HUDEP-2 (cell line): ENCODE data around the gene LHX5.
"Not testable (repeated sequence)": the region's sequence is repeated elsewhere in the genome, so short reads cannot be mapped to it uniquely, and the experiment has no call there.

Source experiments
- DNase-seq, 76 experiments: peaks; one replicate each; lab custom pipeline; 2025; ENCODE audit not compliant: unreplicated experiment in 76 of 76; lab: John Stamatoyannopoulos, UW

Gene LHX5

GRCh38 chr12:113471619-113472171, at the start of gene LHX5:
Gene LHX5 (minus strand): TSS chr12:113471871. CDS start chr12:113471498, 373 bp downstream.
- DNase-seq: no peak

- no peak for DNase-seq
Observed at GRCh38 chr12:113519464-113520307, 48.0 kb upstream of the LHX5 start.

DNA sequence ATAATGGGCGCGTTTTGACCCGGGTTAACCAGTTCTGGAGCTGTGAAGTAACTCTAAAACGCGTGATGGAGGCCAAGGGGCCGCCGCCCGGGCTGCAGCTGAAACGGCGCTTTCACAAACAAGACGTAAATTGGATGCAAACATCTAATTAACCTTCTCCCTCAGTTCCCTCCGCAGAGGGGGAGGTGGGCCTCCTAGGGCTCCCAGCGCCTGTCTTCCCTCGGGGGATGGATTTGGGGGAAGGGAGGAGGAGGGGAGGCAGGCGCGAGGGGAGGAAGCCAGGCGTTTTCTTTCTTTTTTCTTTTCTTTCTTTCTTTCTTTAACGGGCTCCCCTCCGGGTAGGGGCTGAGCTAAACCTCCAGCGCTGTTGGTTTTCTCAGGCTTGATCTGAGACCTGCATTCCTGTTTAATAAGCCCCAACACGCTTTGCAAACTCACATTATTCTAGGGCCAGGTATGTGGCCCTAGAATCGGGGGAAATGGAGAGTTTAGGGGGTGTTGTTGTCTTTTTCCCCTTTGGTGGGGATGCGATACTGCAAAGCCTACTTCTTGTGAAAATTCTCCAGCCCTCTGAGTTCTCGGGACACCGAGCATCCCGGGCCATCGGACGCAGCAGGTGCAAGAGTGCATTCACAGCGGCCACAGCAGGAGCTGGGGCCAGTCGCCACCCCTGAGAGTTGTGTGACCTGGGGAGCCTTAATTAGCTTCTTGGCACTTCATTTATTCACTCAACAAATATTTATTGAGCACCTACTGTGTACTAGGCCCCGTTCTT, 43.6 kb upstream of the LHX5 start:
- no peak for DNase-seq

DNA sequence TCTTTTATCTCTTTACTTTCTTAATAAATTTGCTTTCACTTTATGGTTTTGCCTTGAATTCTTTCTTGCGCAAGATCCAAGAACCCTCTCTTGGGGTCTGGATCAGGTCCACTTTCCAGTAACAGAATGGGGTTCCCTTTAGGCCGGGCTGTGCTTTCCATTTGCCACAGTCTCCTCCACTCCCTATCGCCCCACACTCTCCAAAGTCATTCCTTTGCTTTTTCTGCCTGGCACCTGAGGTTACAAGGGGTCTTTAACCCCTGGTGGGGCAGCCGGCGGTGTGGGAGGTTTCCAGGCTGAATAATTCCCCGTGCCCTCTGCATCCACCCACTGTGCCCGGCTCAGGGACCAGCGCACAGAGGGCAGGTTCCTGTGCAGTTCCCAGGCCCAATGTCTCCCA, 42.9 kb upstream of the LHX5 start:
- DNase-seq: no peak

DNA sequence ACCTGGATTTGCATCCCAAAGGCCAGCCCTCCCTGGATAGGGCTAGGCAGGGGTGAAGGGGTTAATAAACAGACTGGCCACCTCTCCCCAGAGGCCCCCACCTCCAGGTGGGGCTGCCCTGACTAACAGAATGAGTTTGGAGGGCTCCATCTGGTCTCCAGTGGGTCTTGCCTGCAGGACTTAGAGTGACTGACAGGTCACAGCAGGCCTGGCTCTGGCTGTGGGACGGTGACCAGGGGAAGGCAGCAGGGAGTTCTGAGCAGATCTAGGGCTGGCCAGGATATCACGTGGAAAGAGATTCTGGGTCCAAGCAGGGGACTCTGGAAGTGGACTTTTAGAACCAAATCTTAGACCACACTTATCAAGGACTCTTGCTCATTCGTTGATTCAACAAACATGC, 40.9 kb upstream of the LHX5 start:
- DNase-seq: no peak

DNA sequence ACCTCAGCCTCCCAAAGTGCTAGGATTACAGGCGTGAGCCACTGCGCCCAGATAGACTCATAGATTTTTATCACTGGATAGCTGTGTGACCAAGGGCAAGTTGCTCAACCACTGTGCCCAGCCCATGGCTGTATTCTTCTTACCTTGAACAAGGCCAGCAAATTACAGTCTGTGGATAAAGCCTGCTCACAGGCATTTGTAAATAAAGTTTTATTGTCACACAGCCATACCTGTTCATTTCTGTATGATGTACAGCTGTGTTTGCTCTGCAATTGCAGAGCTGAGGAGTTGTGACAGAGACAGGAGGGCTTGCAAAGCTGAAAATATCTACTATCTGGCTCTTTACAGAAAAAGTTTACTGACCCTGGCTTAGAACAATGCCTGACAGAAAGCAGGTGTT, 35.2 kb upstream of the LHX5 start:
- DNase-seq: no peak

DNA sequence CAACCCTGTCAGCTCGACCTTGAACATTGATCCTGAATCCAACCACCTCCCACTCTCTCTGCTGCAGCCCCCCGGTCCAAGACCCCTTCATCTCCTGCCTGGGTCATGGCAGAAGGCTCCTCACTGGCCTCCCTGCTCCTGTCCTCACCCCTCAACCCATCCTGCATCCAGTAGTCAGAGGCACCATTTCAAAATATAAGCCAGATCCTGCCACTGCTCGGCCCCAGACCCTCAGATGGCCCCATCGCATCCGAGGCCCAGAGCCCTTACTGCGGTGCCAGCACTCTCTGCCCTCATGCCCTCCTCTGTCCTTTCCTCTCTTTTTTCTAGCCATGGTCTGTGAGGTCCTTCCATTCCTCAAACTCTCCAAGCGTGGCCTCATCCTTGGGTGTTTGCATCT, 34.3 kb upstream of the LHX5 start:
- no peak for DNase-seq

GRCh38 chr12:113504917-113505316, 33.2 kb upstream of the LHX5 start:
- no peak for DNase-seq

- no peak for DNase-seq
Observed at GRCh38 chr12:113500782-113501311, 29.2 kb upstream of the LHX5 start.

GRCh38 chr12:113500306-113500675, 28.6 kb upstream of the LHX5 start:
- no peak for DNase-seq

DNA sequence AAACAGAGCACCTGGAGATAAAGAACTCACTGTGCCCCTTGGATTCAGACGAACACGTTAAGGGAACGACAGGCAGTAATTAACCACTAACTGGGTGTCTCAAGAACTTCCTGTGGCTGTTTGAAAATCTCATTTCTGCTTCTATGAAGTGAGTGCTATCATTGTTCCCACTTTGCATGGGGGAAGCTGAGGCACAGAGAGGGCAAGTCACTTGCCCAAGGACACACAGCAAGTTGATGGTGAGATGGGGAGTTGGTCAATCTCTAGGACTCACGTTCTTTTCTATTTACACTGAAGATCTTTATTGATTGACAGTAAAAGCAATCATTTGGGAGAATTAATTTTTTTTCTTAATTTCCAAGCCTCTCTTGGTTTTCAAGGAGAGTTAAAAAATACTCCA, 26.8 kb upstream of the LHX5 start:
- no peak for DNase-seq

DNA sequence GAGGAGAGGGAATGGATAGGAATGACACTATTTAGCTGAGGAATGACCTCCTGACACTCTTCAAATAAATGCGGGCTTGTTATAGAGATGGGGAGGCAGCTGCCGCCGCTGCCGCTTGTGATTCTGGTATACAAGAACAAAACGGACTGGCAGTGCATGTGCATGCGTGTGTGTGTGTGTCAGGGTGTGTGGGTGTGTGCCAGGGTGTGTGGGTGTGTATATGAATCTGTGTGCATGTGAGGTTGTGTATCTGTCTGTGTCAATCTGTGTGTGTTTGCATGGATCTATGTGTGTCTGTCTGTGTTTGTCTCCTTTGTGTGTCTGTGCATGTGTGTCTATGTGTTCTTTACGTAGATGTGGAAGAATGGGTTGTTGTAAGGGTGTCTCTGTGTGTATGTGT, 26.0 kb upstream of the LHX5 start:
- DNase-seq: no peak

GRCh38 chr12:113495941-113496340, 24.3 kb upstream of the LHX5 start:
- DNase-seq: not testable (repeated sequence)

GRCh38 chr12:113488322-113488721, 16.7 kb upstream of the LHX5 start:
- DNase-seq: no peak

DNA sequence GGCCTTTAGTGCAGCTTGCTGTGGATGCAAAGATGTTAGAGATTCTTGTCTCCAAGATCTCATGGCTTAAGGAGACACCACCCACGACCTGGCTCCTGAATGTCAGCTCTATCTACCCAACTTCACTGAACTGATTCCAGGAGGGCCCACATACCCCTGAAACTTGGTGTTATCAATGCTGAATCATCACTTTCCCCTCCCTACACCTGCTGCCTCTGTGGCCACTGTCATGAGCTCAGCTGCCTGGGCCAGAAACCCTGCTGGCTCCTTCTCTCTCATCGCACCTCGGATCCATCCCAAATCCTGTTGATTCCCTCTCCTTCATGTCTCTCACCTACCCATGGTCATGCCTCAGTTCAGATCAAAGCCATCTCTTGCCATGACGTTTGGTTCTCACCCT, 15.1 kb upstream of the LHX5 start:
- no peak for DNase-seq

- DNase-seq: no peak
Observed at GRCh38 chr12:113485330-113485729, 13.7 kb upstream of the LHX5 start.

DNA sequence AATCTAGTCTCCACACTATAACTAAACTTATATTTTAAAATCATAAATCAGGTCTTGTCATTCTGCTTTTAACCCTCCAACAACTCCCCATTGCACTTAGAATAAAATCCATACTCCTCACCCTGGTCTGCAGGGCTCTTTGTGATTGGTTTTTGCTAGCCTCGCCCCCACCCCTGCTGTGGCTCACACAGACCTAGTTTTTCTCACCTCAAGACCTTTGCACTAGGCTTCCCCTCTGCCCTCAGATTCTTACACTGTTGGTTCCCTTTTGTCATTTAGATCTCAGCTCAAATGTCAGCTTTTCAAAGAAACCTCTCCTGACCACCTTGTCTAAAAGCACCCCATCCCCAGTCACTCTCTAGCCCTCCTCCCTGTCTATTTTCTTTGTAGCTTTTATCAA, 10.7 kb upstream of the LHX5 start:
- no peak for DNase-seq

GRCh38 chr12:113480336-113480971, 8.8 kb upstream of the LHX5 start:
- no peak for DNase-seq

GRCh38 chr12:113479590-113480335, 8.1 kb upstream of the LHX5 start:
- peak in 19 of 76 experiments; percentile 3 to 46 (median 13) for DNase-seq

DNA sequence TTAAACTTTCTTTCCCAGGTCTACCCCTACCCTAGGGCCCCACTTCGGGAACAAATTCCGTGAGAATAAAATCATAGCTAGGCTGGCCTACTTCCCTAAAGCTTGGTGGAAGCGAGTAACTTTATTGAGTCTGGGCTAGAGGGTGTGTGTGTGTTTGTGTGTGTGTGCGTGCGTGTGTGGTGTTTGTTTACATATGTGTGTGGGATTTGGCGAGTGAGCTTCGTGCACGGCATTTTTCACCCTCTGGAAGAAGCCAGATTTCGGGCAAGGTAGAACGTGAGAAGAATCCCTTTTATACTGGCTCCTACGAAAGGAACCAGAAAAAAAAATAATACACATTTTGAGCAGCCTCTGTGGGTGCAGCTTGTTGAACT, 7.5 kb upstream of the LHX5 start:
- no peak for DNase-seq
